GM18951 (cell line): ENCODE results near the gene HPGDS.

Experiments used
- POLR2A ChIP-seq: IDR thresholded peaks from 4 replicates; pipeline ENCODE4 v1.6.1; 2011; ENCODE audit warnings: mild to moderate bottlenecking; ENCODE audit not compliant: insufficient read length, insufficient read depth; ENCODE audit errors: extremely low read depth
- in situ Hi-C: fragments of 300-500 bp; cut with MboI; formaldehyde crosslinking; loops from one replicate; pipeline ENCODE4 v1.12.0; 2022; ENCODE audit warnings: low sequenced_read_pairs, mixed read lengths, inconsistent platforms; ENCODE audit not compliant: unreplicated experiment

The HPGDS gene

GRCh38 chr4:94370533-94371254 lies 28.1 kb upstream of the HPGDS start:
- in situ Hi-C loops = no loop called here
- no peak for TF ChIP-seq POLR2A

GRCh38 chr4:94369046-94369445 lies 26.4 kb upstream of the HPGDS start:
- in situ Hi-C loops = no loop called here

GRCh38 chr4:94368459-94368858 lies 25.8 kb upstream of the HPGDS start:
- no peak for TF ChIP-seq POLR2A
- in situ Hi-C loops = no loop called here

More at GRCh38 chr4:94369046-94369445, 26.4 kb upstream of the HPGDS start:
- no peak for TF ChIP-seq POLR2A

GRCh38 chr4:94365304-94365703 lies 22.7 kb upstream of the HPGDS start:
- no peak for TF ChIP-seq POLR2A

GRCh38 chr4:94364527-94364926 lies 21.9 kb upstream of the HPGDS start:
- no peak for TF ChIP-seq POLR2A
- in situ Hi-C loops = no loop called here

More at GRCh38 chr4:94365304-94365703, 22.7 kb upstream of the HPGDS start:
- in situ Hi-C loops = no loop called here

GRCh38 chr4:94363136-94363655 lies 20.6 kb upstream of the HPGDS start:
- no peak for TF ChIP-seq POLR2A
- in situ Hi-C loops = no loop called here

- in situ Hi-C loops = no loop called here
- TF ChIP-seq POLR2A = no peak
Measured at GRCh38 chr4:94359838-94360237, 17.2 kb upstream of the HPGDS start.

GRCh38 chr4:94359221-94359620 lies 16.6 kb upstream of the HPGDS start:
- in situ Hi-C loops = no loop called here
- TF ChIP-seq POLR2A = no peak

- TF ChIP-seq POLR2A = no peak
- in situ Hi-C loops = no loop called here
Measured at GRCh38 chr4:94358101-94358500, 15.5 kb upstream of the HPGDS start.

GRCh38 chr4:94357624-94358023 lies 15.0 kb upstream of the HPGDS start:
- in situ Hi-C loops = no loop called here
- no peak for TF ChIP-seq POLR2A

GRCh38 chr4:94356444-94356843 lies 13.8 kb upstream of the HPGDS start:
- in situ Hi-C loops = no loop called here
- TF ChIP-seq POLR2A = no peak

- TF ChIP-seq POLR2A = no peak
- in situ Hi-C loops = no loop called here
Measured at GRCh38 chr4:94354474-94354896, 11.8 kb upstream of the HPGDS start.

- TF ChIP-seq POLR2A = no peak
- in situ Hi-C loops = no loop called here
Measured at GRCh38 chr4:94352996-94353395, 10.4 kb upstream of the HPGDS start.

- TF ChIP-seq POLR2A = no peak
- in situ Hi-C loops = no loop called here
Measured at GRCh38 chr4:94352163-94352562, 9.5 kb upstream of the HPGDS start.
